Measurements from ENCODE around the gene SLC22A12.

Gene SLC22A12

DNA sequence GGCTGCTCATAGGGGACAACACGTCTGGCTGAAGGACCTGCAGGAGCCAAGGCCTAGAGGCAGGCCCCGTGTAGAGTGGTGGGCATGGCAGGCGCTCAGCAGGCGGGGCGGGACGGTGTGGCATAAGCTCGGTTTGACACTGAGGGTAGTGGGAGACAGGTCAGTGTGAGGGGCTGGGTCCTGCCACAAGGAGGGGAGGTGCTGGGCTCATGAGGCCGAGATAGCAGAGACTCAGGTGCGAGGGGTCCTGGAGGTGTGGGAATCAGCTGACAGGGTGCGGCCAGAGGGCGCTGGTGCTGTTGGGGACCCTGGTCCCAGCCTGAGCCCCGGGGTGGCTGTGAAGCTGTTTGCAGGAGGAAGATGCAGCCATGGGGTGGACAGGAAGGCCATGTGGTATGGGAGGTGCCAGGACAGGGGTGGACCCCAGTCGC, 6.7 kb downstream of the SLC22A12 start:
- H3K27ac ChIP-seq (ENCODE audit: low read depth in 2 of 2, low read length in 2 of 2): no peak overlapping the region
- no peak overlapping the region for H3K4me3 ChIP-seq (ENCODE audit: low read length in 2 of 2)
- H3K36me3 ChIP-seq (ENCODE audit: control insufficient read depth in 2 of 2, insufficient read depth in 2 of 2, low read length in 2 of 2): no peaks in the 10 kb centered on the region
- no peaks in the 10 kb centered on the region for H3K27me3 ChIP-seq (ENCODE audit: control insufficient read depth in 2 of 2, insufficient read depth in 2 of 2, low read length in 2 of 2)
- no peaks in the 10 kb centered on the region for H3K4me1 ChIP-seq (ENCODE audit: control insufficient read depth in 2 of 2, insufficient read depth in 2 of 2, low read length in 2 of 2)
- H3K9me3 ChIP-seq (ENCODE audit: control insufficient read depth in 2 of 2, low read length in 2 of 2): no peaks in the 10 kb centered on the region
- no peak overlapping the region for H3K9ac ChIP-seq (ENCODE audit: low read depth in 1 of 2, low read length in 2 of 2)

DNA sequence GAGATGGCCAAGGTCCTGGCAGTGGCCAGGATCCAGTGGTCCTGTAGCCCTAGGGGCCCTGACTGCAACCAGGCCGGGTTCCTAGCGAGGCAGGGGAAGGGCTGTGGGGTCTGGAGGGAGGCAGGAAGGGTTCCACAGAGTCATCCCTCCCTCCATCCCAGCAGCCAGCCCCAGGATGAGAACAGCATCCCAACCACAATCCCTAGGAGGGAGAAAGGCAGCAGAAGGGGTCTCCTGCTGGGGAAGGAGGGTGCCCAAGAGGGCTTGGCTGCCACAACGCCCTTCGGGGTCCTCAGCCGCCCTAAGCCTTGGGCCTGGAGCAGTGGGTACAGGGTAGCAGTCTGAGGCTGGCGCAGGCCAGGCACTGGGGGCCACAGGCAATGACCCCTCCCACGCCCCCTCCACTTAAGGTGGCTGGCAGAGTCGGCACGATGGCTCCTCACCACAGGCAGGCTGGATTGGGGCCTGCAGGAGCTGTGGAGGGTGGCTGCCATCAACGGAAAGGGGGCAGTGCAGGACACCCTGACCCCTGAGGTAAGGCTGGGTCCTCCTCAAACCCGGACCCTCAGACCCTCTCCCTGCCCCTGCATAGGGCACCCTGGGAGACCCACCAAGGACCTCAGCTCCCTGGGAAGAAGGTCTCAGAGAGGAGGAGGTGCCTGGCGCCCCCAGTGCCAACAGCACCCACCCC, 7.2 kb downstream of the SLC22A12 start:
- no peaks in the 10 kb centered on the region for H3K4me1 ChIP-seq (ENCODE audit: control insufficient read depth in 2 of 2, insufficient read depth in 2 of 2, low read length in 2 of 2)
- no peaks in the 10 kb centered on the region for H3K9me3 ChIP-seq (ENCODE audit: control insufficient read depth in 2 of 2, low read length in 2 of 2)
- H3K4me3 ChIP-seq (ENCODE audit: low read length in 2 of 2): no peak overlapping the region
- H3K27me3 ChIP-seq (ENCODE audit: control insufficient read depth in 2 of 2, insufficient read depth in 2 of 2, low read length in 2 of 2): no peaks in the 10 kb centered on the region
- H3K27ac ChIP-seq (ENCODE audit: low read depth in 2 of 2, low read length in 2 of 2): no peak overlapping the region
- no peak overlapping the region for H3K9ac ChIP-seq (ENCODE audit: low read depth in 1 of 2, low read length in 2 of 2)
- no peaks in the 10 kb centered on the region for H3K36me3 ChIP-seq (ENCODE audit: control insufficient read depth in 2 of 2, insufficient read depth in 2 of 2, low read length in 2 of 2)

DNA sequence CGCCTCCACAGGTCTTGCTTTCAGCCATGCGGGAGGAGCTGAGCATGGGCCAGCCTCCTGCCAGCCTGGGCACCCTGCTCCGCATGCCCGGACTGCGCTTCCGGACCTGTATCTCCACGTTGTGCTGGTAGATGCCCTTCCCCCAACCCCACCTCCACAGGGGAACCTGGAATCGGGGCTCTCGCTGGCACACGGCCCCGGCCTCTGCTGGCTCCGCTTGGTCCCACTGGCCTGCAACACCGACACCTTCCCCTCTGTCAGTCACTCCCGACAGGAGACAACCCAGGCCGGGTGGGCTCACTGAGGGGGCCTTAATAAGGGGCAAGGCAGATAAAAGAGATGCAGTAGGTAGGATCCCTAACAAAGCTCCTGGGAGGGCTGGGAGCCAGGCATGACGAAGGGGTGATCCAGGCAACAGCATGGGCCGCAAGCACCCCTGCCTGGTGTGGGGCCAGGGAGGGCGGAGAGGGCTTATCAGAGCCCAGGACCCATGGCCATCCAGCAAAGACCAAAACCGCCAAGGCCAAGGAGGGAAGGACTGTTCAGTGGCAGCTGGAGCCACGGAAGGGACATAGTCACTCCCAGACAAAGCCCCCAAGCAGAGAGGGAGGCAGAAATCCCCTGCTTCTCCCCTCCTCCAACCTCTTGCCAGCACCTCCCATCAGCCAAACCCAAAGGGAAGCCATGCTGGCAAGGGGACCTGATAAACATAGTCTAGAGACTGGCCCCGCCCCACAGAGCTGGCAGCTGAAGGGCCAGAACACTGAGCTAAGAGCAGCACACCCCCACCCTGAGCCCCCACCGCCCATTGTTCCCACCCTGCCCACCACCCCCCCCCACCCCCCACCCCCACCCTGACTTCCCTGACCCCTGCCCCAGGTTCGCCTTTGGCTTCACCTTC, 8.0 kb downstream of the SLC22A12 start:
- H3K9ac ChIP-seq (ENCODE audit: low read depth in 1 of 2, low read length in 2 of 2): no peak overlapping the region
- H3K36me3 ChIP-seq (ENCODE audit: control insufficient read depth in 2 of 2, insufficient read depth in 2 of 2, low read length in 2 of 2): no peaks in the 10 kb centered on the region
- no peak overlapping the region for H3K27ac ChIP-seq (ENCODE audit: low read depth in 2 of 2, low read length in 2 of 2)
- no peaks in the 10 kb centered on the region for H3K4me1 ChIP-seq (ENCODE audit: control insufficient read depth in 2 of 2, insufficient read depth in 2 of 2, low read length in 2 of 2)
- no peaks in the 10 kb centered on the region for H3K27me3 ChIP-seq (ENCODE audit: control insufficient read depth in 2 of 2, insufficient read depth in 2 of 2, low read length in 2 of 2)
- no peak overlapping the region for H3K4me3 ChIP-seq (ENCODE audit: low read length in 2 of 2)
- no peaks in the 10 kb centered on the region for H3K9me3 ChIP-seq (ENCODE audit: control insufficient read depth in 2 of 2, low read length in 2 of 2)

DNA sequence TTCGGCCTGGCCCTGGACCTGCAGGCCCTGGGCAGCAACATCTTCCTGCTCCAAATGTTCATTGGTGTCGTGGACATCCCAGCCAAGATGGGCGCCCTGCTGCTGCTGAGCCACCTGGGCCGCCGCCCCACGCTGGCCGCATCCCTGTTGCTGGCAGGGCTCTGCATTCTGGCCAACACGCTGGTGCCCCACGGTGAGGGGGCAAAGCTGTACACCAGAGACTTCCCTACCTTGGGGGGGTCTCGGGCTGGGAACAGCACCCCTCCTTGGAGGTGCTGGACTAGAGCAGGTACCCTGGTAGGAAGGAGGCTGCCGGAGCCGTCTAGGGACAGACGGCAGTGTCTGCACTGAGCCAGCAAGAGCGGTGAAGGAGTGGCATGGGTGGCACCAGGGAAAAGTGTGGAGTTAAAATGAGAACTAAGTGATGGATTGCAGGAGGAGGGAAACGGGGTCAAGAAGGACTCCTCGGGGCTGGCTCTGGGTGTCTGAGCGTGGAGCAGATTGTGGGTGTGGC, 8.7 kb downstream of the SLC22A12 start:
- Histone ChIP-seq H3K4me3 (ENCODE audit: low read length in 2 of 2) (no peak overlapping the region), H3K36me3 (ENCODE audit: control insufficient read depth in 2 of 2, insufficient read depth in 2 of 2, low read length in 2 of 2) (no peaks in the 10 kb centered on the region)

DNA sequence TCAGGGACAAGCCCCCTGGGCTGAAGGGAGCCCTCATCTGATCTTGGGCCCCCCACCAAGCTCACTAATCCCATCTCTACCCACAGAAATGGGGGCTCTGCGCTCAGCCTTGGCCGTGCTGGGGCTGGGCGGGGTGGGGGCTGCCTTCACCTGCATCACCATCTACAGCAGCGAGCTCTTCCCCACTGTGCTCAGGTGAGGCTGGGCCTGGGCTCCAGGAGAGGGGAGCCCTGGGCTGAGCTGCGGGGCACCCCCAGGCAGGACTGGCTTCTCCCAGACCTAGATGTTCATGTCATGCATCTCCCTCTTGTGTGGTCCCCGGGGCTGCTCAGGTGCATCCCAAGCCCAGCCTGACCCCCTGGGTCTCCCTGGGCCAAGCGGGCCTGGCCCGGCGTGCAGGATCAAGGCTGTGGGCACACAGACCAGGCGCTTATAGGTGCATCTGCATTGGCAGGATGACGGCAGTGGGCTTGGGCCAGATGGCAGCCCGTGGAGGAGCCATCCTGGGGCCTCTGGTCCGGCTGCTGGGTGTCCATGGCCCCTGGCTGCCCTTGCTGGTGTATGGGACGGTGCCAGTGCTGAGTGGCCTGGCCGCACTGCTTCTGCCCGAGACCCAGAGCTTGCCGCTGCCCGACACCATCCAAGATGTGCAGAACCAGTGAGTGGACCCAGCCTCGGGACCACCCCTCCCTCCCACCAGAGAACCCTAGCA, 9.4 kb downstream of the SLC22A12 start:
- no peak overlapping the region for H3K27ac ChIP-seq (ENCODE audit: low read depth in 2 of 2, low read length in 2 of 2)
- no peaks in the 10 kb centered on the region for H3K36me3 ChIP-seq (ENCODE audit: control insufficient read depth in 2 of 2, insufficient read depth in 2 of 2, low read length in 2 of 2)
- no peak overlapping the region for H3K4me3 ChIP-seq (ENCODE audit: low read length in 2 of 2)
- no peak overlapping the region for H3K9ac ChIP-seq (ENCODE audit: low read depth in 1 of 2, low read length in 2 of 2)
- H3K27me3 ChIP-seq (ENCODE audit: control insufficient read depth in 2 of 2, insufficient read depth in 2 of 2, low read length in 2 of 2): no peaks in the 10 kb centered on the region
- no peaks in the 10 kb centered on the region for H3K4me1 ChIP-seq (ENCODE audit: control insufficient read depth in 2 of 2, insufficient read depth in 2 of 2, low read length in 2 of 2)
- H3K9me3 ChIP-seq (ENCODE audit: control insufficient read depth in 2 of 2, low read length in 2 of 2): no peaks in the 10 kb centered on the region

More for the DNA sequence above, 8.7 kb downstream of the SLC22A12 start:
- Histone ChIP-seq H3K4me1 (ENCODE audit: control insufficient read depth in 2 of 2, insufficient read depth in 2 of 2, low read length in 2 of 2) (no peaks in the 10 kb centered on the region), H3K9ac (ENCODE audit: low read depth in 1 of 2, low read length in 2 of 2) (no peak overlapping the region), H3K27me3 (ENCODE audit: control insufficient read depth in 2 of 2, insufficient read depth in 2 of 2, low read length in 2 of 2) (no peaks in the 10 kb centered on the region), H3K9me3 (ENCODE audit: control insufficient read depth in 2 of 2, low read length in 2 of 2) (no peaks in the 10 kb centered on the region), H3K27ac (ENCODE audit: low read depth in 2 of 2, low read length in 2 of 2) (no peak overlapping the region)

DNA sequence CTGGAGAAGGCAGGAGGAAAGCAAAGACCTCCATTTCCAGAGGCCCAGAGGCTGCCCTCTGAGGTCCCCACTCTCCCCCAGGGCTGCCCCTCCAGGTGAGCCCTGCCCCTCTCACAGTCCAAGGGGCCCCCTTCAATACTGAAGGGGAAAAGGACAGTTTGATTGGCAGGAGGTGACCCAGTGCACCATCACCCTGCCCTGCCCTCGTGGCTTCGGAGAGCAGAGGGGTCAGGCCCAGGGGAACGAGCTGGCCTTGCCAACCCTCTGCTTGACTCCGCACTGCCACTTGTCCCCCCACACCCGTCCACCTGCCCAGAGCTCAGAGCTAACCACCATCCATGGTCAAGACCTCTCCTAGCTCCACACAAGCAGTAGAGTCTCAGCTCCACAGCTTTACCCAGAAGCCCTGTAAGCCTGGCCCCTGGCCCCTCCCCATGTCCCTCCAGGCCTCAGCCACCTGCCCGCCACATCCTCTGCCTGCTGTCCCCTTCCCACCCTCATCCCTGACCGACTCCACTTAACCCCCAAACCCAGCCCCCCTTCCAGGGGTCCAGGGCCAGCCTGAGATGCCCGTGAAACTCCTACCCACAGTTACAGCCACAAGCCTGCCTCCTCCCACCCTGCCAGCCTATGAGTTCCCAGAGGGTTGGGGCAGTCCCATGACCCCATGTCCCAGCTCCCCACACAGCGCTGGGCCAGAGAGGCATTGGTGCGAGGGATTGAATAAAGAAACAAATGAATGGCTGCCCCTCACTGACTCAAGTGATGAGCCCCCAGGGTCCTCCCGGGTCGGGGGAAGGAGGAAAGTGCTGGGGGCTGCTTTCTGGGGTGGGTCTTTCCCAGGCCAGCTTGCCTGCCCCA, 10.8 kb downstream of the SLC22A12 start:
- no peaks in the 10 kb centered on the region for H3K9me3 ChIP-seq (ENCODE audit: control insufficient read depth in 2 of 2, low read length in 2 of 2)
- no peaks in the 10 kb centered on the region for H3K4me1 ChIP-seq (ENCODE audit: control insufficient read depth in 2 of 2, insufficient read depth in 2 of 2, low read length in 2 of 2)
- no peak overlapping the region for H3K4me3 ChIP-seq (ENCODE audit: low read length in 2 of 2)
- no peak overlapping the region for H3K9ac ChIP-seq (ENCODE audit: low read depth in 1 of 2, low read length in 2 of 2)
- no peaks in the 10 kb centered on the region for H3K27me3 ChIP-seq (ENCODE audit: control insufficient read depth in 2 of 2, insufficient read depth in 2 of 2, low read length in 2 of 2)
- H3K36me3 ChIP-seq (ENCODE audit: control insufficient read depth in 2 of 2, insufficient read depth in 2 of 2, low read length in 2 of 2): no peaks in the 10 kb centered on the region
- H3K27ac ChIP-seq (ENCODE audit: low read depth in 2 of 2, low read length in 2 of 2): no peak overlapping the region

DNA sequence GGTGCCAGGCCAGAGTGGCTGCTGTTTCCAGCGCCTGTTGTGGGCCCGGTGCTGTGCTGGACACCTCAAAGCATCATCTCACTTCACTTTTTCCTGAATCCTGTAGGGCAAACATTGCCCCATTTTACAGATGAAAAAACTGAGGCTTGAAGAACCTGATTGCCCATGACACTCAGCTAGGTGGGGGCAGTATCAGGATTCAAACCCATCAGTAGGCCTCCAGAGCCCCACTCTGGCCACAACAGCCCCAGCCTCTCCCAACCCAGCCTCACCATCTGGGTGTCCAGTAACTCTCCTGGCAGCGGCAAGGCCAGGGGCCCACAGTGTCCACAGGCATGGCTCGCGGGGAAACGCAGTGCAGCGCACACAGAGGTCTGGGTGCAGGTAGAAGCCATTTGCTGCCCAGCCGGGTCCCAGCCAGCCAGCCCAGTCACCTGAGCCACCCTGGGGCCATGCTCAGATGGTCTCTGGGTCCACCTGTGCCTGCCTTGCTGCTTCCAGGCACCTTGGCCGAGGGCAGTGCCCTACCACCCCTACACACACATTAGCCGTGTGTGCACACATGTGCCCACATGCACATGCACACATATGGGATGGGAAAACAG, 11.5 kb downstream of the SLC22A12 start:
- no peaks in the 10 kb centered on the region for H3K9me3 ChIP-seq (ENCODE audit: control insufficient read depth in 2 of 2, low read length in 2 of 2)
- H3K27me3 ChIP-seq (ENCODE audit: control insufficient read depth in 2 of 2, insufficient read depth in 2 of 2, low read length in 2 of 2): no peaks in the 10 kb centered on the region
- H3K4me1 ChIP-seq (ENCODE audit: control insufficient read depth in 2 of 2, insufficient read depth in 2 of 2, low read length in 2 of 2): no peaks in the 10 kb centered on the region
- no peak overlapping the region for H3K27ac ChIP-seq (ENCODE audit: low read depth in 2 of 2, low read length in 2 of 2)
- no peaks in the 10 kb centered on the region for H3K36me3 ChIP-seq (ENCODE audit: control insufficient read depth in 2 of 2, insufficient read depth in 2 of 2, low read length in 2 of 2)
- H3K9ac ChIP-seq (ENCODE audit: low read depth in 1 of 2, low read length in 2 of 2): no peak overlapping the region
- H3K4me3 ChIP-seq (ENCODE audit: low read length in 2 of 2): no peak overlapping the region

DNA sequence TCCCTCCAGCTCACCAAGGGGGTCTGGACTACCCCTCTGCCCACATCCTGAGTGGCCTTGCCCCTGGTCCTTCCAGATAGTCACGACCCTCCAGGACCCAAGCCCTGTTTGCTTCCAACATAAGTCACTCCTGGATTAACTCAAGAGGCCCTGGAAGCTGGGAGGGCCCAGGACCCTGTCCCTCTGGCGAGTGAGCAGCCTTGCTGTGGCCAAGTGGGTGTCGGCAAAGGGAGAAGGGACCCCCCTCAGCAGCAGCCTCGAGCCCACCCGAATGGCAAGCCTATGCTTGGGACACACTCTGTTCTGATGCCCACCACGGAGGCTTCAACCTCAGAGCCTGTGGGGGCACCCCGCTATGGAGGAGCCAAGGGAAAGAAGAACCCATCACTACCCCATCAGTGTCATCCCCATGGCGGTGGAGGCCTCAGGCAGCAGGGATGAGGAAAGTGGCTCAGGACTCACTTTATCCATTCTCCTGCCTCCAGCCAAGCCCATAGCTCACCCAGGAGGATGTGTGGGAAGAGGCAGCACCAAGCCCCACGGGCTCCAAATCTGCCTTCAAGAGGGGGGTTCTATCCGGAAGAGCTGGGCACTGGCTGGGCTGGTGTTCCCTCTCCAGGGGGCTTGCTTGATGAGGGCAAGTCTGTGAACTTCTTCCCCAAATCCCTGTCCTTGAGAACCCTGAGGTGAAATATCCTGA, 12.5 kb downstream of the SLC22A12 start:
- Histone ChIP-seq H3K4me1 (ENCODE audit: control insufficient read depth in 2 of 2, insufficient read depth in 2 of 2, low read length in 2 of 2) (no peaks in the 10 kb centered on the region), H3K27ac (ENCODE audit: low read depth in 2 of 2, low read length in 2 of 2) (no peak overlapping the region), H3K9ac (ENCODE audit: low read depth in 1 of 2, low read length in 2 of 2) (no peak overlapping the region), H3K9me3 (ENCODE audit: control insufficient read depth in 2 of 2, low read length in 2 of 2) (no peaks in the 10 kb centered on the region), H3K27me3 (ENCODE audit: control insufficient read depth in 2 of 2, insufficient read depth in 2 of 2, low read length in 2 of 2) (peaks cover 0 to 1% of the 10 kb centered on the region in 2 donors), H3K36me3 (ENCODE audit: control insufficient read depth in 2 of 2, insufficient read depth in 2 of 2, low read length in 2 of 2) (no peaks in the 10 kb centered on the region), H3K4me3 (ENCODE audit: low read length in 2 of 2) (no peak overlapping the region)

Measured in mucosa of rectum (tissue), 2 donors.